ENCODE measurements around the gene ARHGAP5.

DNA sequence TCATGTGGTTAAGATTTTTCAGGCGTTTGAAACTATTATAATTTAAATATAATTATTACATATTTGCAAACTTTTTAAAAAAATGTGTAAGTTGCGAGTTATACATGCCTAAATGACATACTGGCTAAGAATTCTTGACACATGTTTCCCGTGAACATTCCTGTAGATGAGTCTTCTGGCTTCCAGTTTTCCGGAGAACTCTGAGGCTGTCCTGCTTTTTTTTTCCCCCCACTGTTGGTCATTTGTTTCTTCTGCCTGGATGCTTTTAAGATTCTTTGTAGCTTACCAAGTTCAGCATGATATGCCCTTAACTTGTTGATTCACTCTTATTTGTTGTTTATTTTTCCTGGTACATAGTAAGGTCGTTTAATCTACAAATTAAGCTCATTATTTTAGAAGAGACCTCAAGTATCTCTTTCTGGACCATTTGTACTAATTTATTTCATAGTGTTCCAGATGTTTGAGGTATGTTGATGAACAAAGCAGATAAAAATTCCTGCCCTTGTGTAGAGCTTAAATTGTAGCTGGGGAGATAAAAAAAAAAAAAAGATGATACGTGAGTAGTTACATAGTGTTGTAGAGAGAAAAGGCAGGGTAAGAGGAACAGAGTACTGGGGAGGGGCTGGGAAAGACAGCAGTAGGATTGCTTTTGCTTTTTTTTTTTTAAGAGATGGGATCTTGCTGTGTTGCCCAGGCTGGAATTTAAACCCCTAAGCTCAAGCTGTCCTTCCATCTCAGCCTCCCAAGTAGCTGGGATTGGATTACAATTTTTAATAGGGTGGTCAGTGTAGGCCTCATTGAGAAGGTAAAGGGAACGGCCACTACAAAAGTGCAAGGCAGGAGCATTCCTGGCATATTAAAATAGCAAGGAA is 32.8 kb downstream of the ARHGAP5 start:
- TF ChIP-seq, protein P1, sequence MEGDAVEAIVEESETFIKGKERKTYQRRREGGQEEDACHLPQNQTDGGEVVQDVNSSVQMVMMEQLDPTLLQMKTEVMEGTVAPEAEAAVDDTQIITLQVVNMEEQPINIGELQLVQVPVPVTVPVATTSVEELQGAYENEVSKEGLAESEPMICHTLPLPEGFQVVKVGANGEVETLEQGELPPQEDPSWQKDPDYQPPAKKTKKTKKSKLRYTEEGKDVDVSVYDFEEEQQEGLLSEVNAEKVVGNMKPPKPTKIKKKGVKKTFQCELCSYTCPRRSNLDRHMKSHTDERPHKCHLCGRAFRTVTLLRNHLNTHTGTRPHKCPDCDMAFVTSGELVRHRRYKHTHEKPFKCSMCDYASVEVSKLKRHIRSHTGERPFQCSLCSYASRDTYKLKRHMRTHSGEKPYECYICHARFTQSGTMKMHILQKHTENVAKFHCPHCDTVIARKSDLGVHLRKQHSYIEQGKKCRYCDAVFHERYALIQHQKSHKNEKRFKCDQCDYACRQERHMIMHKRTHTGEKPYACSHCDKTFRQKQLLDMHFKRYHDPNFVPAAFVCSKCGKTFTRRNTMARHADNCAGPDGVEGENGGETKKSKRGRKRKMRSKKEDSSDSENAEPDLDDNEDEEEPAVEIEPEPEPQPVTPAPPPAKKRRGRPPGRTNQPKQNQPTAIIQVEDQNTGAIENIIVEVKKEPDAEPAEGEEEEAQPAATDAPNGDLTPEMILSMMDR (IDR thresholded peaks at IDR 0.05; ENCODE audit: insufficient read depth, low read length): no peak
- no peak for TF ChIP-seq SPI1 (IDR thresholded peaks at IDR 0.05; ENCODE audit: borderline replicate concordance, low read depth)
- TF ChIP-seq GABPA (IDR thresholded peaks at IDR 0.05; ENCODE audit: low read depth): no peak
